Gastrocnemius medialis (tissue), 4 donors: Measurements from ENCODE around the gene KCNQ1. TPM values are rescaled to one million over a fixed set of nuclear protein-coding genes. Genes with fewer than 3 reads are reported as not detected.

Source experiments
- ATAC-seq, 2 donors: fragments of 150-250 bp; one replicate each; pipeline ENCODE4 v1.9.1; 2016
- DNase-seq, 2 donors: peaks; one replicate each; pipeline ENCODE4 v3.0.0-alpha.2; 2019
- H3K27ac ChIP-seq, 4 donors: fragments of 200-600 bp; sonication (generic); 1 replicate in 1 of 4; 2 replicates in 3 of 4; pipeline ENCODE4 v1.5.1; 2016 to 2018; ENCODE audit warnings: mild to moderate bottlenecking in 2 of 4, moderate library complexity in 1 of 4
- H3K27me3 ChIP-seq, 3 donors: fragments of 200-600 bp; sonication (generic) in 2 of 3; 1 replicate in 1 of 3; 2 replicates in 2 of 3; pipeline versions ENCODE4 v1.5.1 to v1.6.0; 2016 to 2019; ENCODE audit warnings: mild to moderate bottlenecking in 1 of 3, moderate library complexity in 1 of 3
- H3K36me3 ChIP-seq, 2 donors: fragments of 200-600 bp; sonication (generic) in 1 of 2; one replicate each; pipeline ENCODE4 v1.5.1; 2017 to 2018
- H3K4me1 ChIP-seq, 2 donors: fragments of 200-600 bp; sonication (generic) in 1 of 2; one replicate each; pipeline ENCODE4 v1.5.1; 2016 to 2017; ENCODE audit warnings: mild to moderate bottlenecking in 2 of 2
- H3K4me3 ChIP-seq, 4 donors: fragments of 200-600 bp; sonication (generic) in 3 of 4; 1 replicate in 1 of 4; 2 replicates in 3 of 4; pipeline ENCODE4 v1.5.1; 2016 to 2019; ENCODE audit warnings: mild to moderate bottlenecking in 2 of 4
- H3K9me3 ChIP-seq, 3 donors: fragments of 200-600 bp; sonication (generic) in 2 of 3; 1 replicate in 1 of 3; 2 replicates in 2 of 3; pipeline ENCODE4 v1.5.1; 2016 to 2019
- CTCF ChIP-seq, 5 experiments: fragments of 450-650 bp in 3 of 5; fragments of 200-600 bp in 2 of 5; sonication (generic) in 2 of 5; IDR thresholded peaks in 4 of 5; conservative IDR thresholded peaks in 1 of 5; 1 replicate in 4 of 5; 2 replicates in 1 of 5; pipeline ENCODE4 v1.5.1; 2016 to 2019; ENCODE audit warnings: antibody characterized with exemption in 5 of 5, mild to moderate bottlenecking in 3 of 5, moderate library complexity in 3 of 5
- POLR2A ChIP-seq, 2 donors: fragments of 450-650 bp; IDR thresholded peaks; one replicate each; pipeline ENCODE4 v1.6.1; 2017; ENCODE audit warnings: antibody characterized with exemption in 2 of 2, mild to moderate bottlenecking in 2 of 2, moderate library complexity in 2 of 2
- in situ Hi-C, 4 donors: fragments of 200-750 bp; cut with MboI; loops; one replicate each; pipeline versions ENCODE4 v1.15.0 to v1.8.0; 2017; ENCODE audit warnings: low sequenced_read_pairs in 4 of 4
- intact Hi-C: fragments of 100-400 bp; cut with DNase I; formaldehyde crosslinking; loops from one replicate; pipeline ENCODE4 v1.15.1; 2023; ENCODE audit warnings: low total_unique reads
- total RNA-seq, 4 donors: library from RNA; depleted of rRNA; stranded (reverse); fragments of >200 nt; gene quantifications; one replicate each; pipeline versions ENCODE4 v1.1.0 to v1.2.3, GENCODE V29; 2016

The KCNQ1 gene
- total RNA-seq, 4 donors from 2014 or later, result 0.15 to 1.00 (median 0.67) TPM

DNA sequence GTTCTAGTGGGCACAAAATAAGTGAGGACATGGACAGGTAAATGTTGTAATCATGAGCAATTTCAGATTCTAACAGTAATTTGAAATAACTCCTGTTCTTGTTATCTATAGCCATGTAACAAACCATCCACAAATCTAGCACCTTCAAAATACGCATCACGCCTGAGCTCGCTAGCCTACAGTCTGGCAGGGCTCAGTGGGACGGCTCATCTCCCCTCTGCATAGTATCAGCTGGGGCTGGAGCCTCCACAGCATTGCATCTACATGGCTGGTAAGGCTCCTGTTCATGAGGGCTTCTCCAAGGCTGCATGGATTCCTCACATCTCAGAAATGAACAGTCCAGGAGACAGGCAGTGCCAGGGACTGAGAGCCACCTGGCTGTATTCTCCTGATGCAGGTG is 112.6 kb downstream of the KCNQ1 start:
- no peak overlapping the region for H3K27ac ChIP-seq
- DNase-seq, result no peak
- H3K27me3 ChIP-seq, result no peaks in the 10 kb centered on the region
- in situ Hi-C loops (no loop called here), intact Hi-C loops (no loop called here)
- no peak overlapping the region for H3K4me3 ChIP-seq
- ATAC-seq, result no peak
- H3K9me3 ChIP-seq, result no peaks in the 10 kb centered on the region
- H3K36me3 ChIP-seq, result no peaks in the 10 kb centered on the region
- TF ChIP-seq POLR2A (IDR thresholded peaks at IDR 0.05) (no peak), CTCF (IDR thresholded peaks at IDR 0.05 in 4 of 5, conservative IDR thresholded peaks at IDR 0.05 in 1 of 5) (no peak)
- H3K4me1 ChIP-seq, result no peaks in the 10 kb centered on the region

GRCh38 chr11:2558397-2558796 is 113.6 kb downstream of the KCNQ1 start:
- H3K4me1 ChIP-seq, result no peaks in the 10 kb centered on the region
- no peak overlapping the region for H3K4me3 ChIP-seq
- intact Hi-C loops, result no loop called here
- H3K27ac ChIP-seq, result no peak overlapping the region
- no peaks in the 10 kb centered on the region for H3K36me3 ChIP-seq
- H3K9me3 ChIP-seq, result no peaks in the 10 kb centered on the region
- no peaks in the 10 kb centered on the region for H3K27me3 ChIP-seq
- ATAC-seq (no peak), DNase-seq (no peak)
- no peak for TF ChIP-seq CTCF (IDR thresholded peaks at IDR 0.05 in 4 of 5, conservative IDR thresholded peaks at IDR 0.05 in 1 of 5)
- no peak for TF ChIP-seq POLR2A (IDR thresholded peaks at IDR 0.05)
- in situ Hi-C loops, result no loop called here

GRCh38 chr11:2558861-2559526 is 114.2 kb downstream of the KCNQ1 start:
- Histone ChIP-seq H3K27me3 (no peaks in the 10 kb centered on the region), H3K36me3 (no peaks in the 10 kb centered on the region), H3K27ac (no peak overlapping the region), H3K4me1 (no peaks in the 10 kb centered on the region), H3K4me3 (no peak overlapping the region), H3K9me3 (no peaks in the 10 kb centered on the region)
- intact Hi-C loops (no loop called here), in situ Hi-C loops (no loop called here)
- ATAC-seq (no peak), DNase-seq (no peak)
- TF ChIP-seq POLR2A (IDR thresholded peaks at IDR 0.05) (no peak), CTCF (IDR thresholded peaks at IDR 0.05 in 4 of 5, conservative IDR thresholded peaks at IDR 0.05 in 1 of 5) (no peak)

DNA sequence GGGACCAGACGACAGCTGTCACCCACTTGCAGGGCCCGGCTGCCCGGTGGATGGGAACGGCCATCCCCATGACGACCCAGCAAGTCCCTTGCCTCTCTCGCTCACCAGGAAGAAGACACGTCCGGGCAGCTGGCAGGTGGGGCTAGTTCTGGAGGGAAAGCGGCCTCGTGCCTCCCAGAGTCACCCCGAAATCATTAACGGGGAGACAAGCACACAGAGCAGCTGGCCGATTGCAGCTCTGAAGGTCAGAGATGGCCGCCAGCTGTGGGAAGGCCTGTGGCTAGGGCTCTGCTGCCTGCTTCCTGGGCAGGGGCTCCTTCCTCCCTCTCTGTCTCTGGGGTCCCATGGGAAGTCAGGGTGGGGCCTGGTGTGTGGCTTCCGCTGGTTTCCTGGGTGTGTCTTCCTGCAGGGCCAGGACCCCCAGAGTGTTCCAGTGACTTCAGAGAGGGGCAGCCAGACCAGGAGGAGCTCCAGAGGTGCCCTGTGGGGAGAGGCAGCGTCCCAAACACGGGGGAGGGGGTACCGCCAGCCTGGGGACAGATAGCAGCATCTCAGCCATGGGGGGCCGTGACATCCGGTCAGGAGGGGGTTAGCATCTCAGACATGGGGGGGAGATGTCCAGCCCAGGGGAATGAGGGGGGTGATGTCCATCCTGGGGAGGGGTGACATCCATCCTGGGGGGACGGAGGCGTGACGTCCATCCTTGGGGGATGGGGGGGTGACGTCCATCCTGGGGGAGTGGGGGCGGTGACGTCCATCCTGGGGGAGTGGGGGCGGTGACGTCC is 114.9 kb downstream of the KCNQ1 start:
- no peak for DNase-seq
- Histone ChIP-seq H3K27me3 (no peaks in the 10 kb centered on the region), H3K36me3 (no peaks in the 10 kb centered on the region), H3K4me3 (no peak overlapping the region), H3K27ac (no peak overlapping the region), H3K4me1 (no peaks in the 10 kb centered on the region), H3K9me3 (no peaks in the 10 kb centered on the region)
- TF ChIP-seq CTCF (IDR thresholded peaks at IDR 0.05 in 4 of 5, conservative IDR thresholded peaks at IDR 0.05 in 1 of 5) (no peak), POLR2A (IDR thresholded peaks at IDR 0.05) (no peak)
- no peak for ATAC-seq
- in situ Hi-C loops, result no loop called here
- intact Hi-C loops, result no loop called here
